GM23248 (cell line): ENCODE results near the gene GEMIN5. TPM values are rescaled to one million over a fixed set of nuclear protein-coding genes. Genes with fewer than 3 reads are reported as not detected.
A peak's percentile ranks its signal among the peaks of the same experiment; 100 is the strongest.

ENCODE experiments used
- DNase-seq: peaks from one replicate; pipeline ENCODE4 v3.0.0-alpha.2; 2015
- H2AFZ ChIP-seq: fragments of 200-600 bp; sonication (generic); 2 replicates; pipeline ENCODE4 v1.6.1; 2016; ENCODE audit warnings: antibody characterized with exemption
- H3F3A ChIP-seq: fragments of 200-600 bp; sonication (generic); 2 replicates; pipeline ENCODE4 v1.6.1; 2016; ENCODE audit warnings: mild to moderate bottlenecking, antibody characterized with exemption, mixed run types; ENCODE audit not compliant: insufficient read depth
- H3K27ac ChIP-seq: fragments of 200-600 bp; sonication (generic); 2 replicates; pipeline ENCODE4 v1.5.1; 2016; ENCODE audit warnings: mild to moderate bottlenecking
- H3K27me3 ChIP-seq: fragments of 200-600 bp; sonication (generic); replicated peaks from 2 replicates; pipeline ENCODE4 v1.6.1; 2016; ENCODE audit warnings: mild to moderate bottlenecking; ENCODE audit not compliant: insufficient read depth
- H3K36me3 ChIP-seq: fragments of 200-600 bp; sonication (generic); 2 replicates; pipeline ENCODE4 v1.6.1; 2016; ENCODE audit warnings: low read depth, mild to moderate bottlenecking
- H3K4me1 ChIP-seq: fragments of 200-600 bp; sonication (generic); 2 replicates; pipeline ENCODE4 v1.6.1; 2016; ENCODE audit warnings: mild to moderate bottlenecking; ENCODE audit not compliant: insufficient read depth
- H3K4me2 ChIP-seq: fragments of 200-600 bp; sonication (generic); one replicate; pipeline ENCODE4 v1.6.1; 2016; ENCODE audit warnings: mild to moderate bottlenecking; ENCODE audit not compliant: unreplicated experiment
- H3K4me3 ChIP-seq: fragments of 200-600 bp; sonication (generic); 2 replicates; pipeline ENCODE4 v1.5.1; 2016; ENCODE audit warnings: mild to moderate bottlenecking
- H3K79me2 ChIP-seq: fragments of 200-600 bp; sonication (generic); 2 replicates; pipeline ENCODE4 v1.6.1; 2016; ENCODE audit warnings: mild to moderate bottlenecking; ENCODE audit not compliant: insufficient read depth
- H3K9ac ChIP-seq: fragments of 200-600 bp; sonication (generic); 2 replicates; pipeline ENCODE4 v1.6.1; 2016; ENCODE audit warnings: mild to moderate bottlenecking
- H3K9me2 ChIP-seq: fragments of 200-600 bp; sonication (generic); 2 replicates; pipeline ENCODE4 v1.6.1; 2016; ENCODE audit warnings: mixed run types, mild to moderate bottlenecking, moderate library complexity; ENCODE audit not compliant: insufficient read depth
- H3K9me3 ChIP-seq: fragments of 200-600 bp; sonication (generic); one replicate; pipeline ENCODE4 v1.6.1; 2017; ENCODE audit warnings: low read depth
- H4K20me1 ChIP-seq: fragments of 200-600 bp; sonication (generic); 2 replicates; pipeline ENCODE4 v1.6.0; 2016; ENCODE audit not compliant: insufficient read depth
- EZH2 ChIP-seq: fragments of 200-600 bp; sonication (generic); IDR thresholded peaks from 2 replicates; pipeline ENCODE4 v1.6.1; 2018; ENCODE audit warnings: antibody characterized with exemption, mild to moderate bottlenecking; ENCODE audit not compliant: insufficient read depth, poor library complexity, severe bottlenecking
- EZH2phosphoT487 ChIP-seq: fragments of 200-600 bp; sonication (generic); IDR thresholded peaks from 2 replicates; pipeline ENCODE4 v1.6.1; 2018; ENCODE audit warnings: antibody characterized with exemption, moderate library complexity, mild to moderate bottlenecking, low read depth; ENCODE audit not compliant: insufficient read depth
- WGBS, 2 experiments: methylation state at CpG; one replicate each; pipeline ENCODE4 v1.1.6; 2015 to 2017; ENCODE audit warnings: low lambda C conversion rate in 2 of 2, low coverage in 1 of 2; ENCODE audit errors: missing lambda C conversion rate in 2 of 2; 5-methylcytosine and 5-hydroxymethylcytosine counted together
- in situ Hi-C: fragments of 300-500 bp; cut with MboI; formaldehyde crosslinking; loops from 2 replicates; pipeline ENCODE4 v1.15.0; 2020
- polyA plus RNA-seq: library from polyadenylated mRNA; unstranded; fragments of >200 nt; fragmentation: Nextera tagmentation; extraction: Ambion mirVana; gene quantifications from 2 replicates; pipeline ENCODE4 v1.2.1, GENCODE V29; 2016
- total RNA-seq: library from RNA; depleted of rRNA; stranded (reverse); fragments of >200 nt; shearing (Covaris generic); gene quantifications from 2 replicates; pipeline ENCODE4 v1.2.3, GENCODE V29; 2014

Gene GEMIN5
- total and polyA plus RNA-seq, 2 experiments from 2014 or later: 9.1 to 13.8 TPM

DNA sequence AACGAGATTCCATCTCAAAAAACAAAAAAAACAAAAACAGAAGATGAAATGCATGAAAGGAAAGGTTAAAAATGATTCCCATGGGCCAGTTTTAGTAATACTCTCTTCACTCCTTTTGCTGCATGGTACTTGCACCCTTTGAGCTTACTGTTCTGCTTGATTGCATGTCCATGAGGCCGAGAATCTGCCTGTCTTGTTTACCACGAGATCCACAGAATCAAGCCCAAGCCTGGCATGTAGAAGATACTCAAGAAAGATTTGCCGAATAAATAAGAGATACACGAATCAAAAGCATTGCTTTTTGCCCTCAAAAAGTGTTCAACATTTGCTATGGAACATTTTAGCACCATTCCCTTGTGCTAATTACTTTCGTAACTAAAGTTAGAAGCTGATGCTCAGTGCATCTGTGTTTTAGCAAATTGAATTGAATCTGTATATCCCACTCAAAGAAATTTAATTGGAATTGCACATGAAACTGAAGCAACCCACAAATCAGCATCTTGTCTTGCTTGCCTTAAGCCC lies 88.7 kb downstream of the GEMIN5 start:
- 13 to 15% methylated on average over 6 of the region's 6 CpGs for WGBS, 2 experiments
- Histone ChIP-seq H3K4me3 (peak overlapping the region; percentile 76), H3K4me2 (peak overlapping the region; percentile 90)

DNA sequence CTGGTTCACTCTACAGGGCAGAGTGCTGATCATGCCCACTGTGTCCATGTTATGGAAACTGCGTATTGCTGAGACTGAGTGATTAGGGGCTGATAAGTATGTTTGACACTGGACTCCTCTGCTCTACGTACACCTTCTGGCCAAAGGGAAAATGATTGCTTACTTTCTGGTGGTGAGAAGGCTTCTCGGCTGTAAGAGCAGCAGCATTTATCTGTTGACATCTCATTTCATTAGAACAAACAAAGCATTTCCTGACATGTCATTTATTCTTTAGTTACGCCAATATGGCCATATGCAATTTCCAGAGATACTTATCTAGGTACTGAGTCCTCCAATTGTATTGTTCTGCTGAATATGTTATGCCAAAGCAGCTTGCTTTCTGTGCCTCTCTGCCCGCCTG lies 93.2 kb downstream of the GEMIN5 start:
- Histone ChIP-seq H3K9me2 (no peaks in the 10 kb centered on the region), H2AFZ (no peak overlapping the region), H3K4me1 (peaks cover 10% of the 10 kb centered on the region), H4K20me1 (no peaks in the 10 kb centered on the region), H3K79me2 (peaks cover 15% of the 10 kb centered on the region; the same call in 1 of the 2 replicates), H3K4me2 (no peak overlapping the region), H3F3A (peaks cover 10% of the 10 kb centered on the region), H3K27ac (no peak overlapping the region), H3K9ac (no peak overlapping the region), H3K4me3 (no peak overlapping the region), H3K9me3 (no peaks in the 10 kb centered on the region), H3K36me3 (no peaks in the 10 kb centered on the region), H3K27me3 (no peaks in the 10 kb centered on the region)
- in situ Hi-C loops: no loop called here
- TF ChIP-seq EZH2phosphoT487 (no peak), EZH2 (no peak)
- no peak for DNase-seq
- 82 to 89% methylated on average over 5 of the region's 5 CpGs for WGBS, 2 experiments

More for the DNA sequence above, 88.7 kb downstream of the GEMIN5 start:
- H3F3A ChIP-seq: peaks cover 26% of the 10 kb centered on the region
- H3K27ac ChIP-seq: peak overlapping the region; percentile 87
- no peak for DNase-seq
- peaks cover 20% of the 10 kb centered on the region for H3K4me1 ChIP-seq
- no peaks in the 10 kb centered on the region for H4K20me1 ChIP-seq
- H3K9me3 ChIP-seq: no peaks in the 10 kb centered on the region
- H2AFZ ChIP-seq: peak overlapping the region; percentile 98
- H3K79me2 ChIP-seq: peaks cover 15% of the 10 kb centered on the region; the same call in 1 of the 2 replicates
- H3K9ac ChIP-seq: peak overlapping the region; percentile 79
- no peaks in the 10 kb centered on the region for H3K9me2 ChIP-seq
- no peaks in the 10 kb centered on the region for H3K36me3 ChIP-seq
- H3K27me3 ChIP-seq: no peaks in the 10 kb centered on the region
- in situ Hi-C loops: no loop called here
- no peak for TF ChIP-seq EZH2phosphoT487
- no peak for TF ChIP-seq EZH2

DNA sequence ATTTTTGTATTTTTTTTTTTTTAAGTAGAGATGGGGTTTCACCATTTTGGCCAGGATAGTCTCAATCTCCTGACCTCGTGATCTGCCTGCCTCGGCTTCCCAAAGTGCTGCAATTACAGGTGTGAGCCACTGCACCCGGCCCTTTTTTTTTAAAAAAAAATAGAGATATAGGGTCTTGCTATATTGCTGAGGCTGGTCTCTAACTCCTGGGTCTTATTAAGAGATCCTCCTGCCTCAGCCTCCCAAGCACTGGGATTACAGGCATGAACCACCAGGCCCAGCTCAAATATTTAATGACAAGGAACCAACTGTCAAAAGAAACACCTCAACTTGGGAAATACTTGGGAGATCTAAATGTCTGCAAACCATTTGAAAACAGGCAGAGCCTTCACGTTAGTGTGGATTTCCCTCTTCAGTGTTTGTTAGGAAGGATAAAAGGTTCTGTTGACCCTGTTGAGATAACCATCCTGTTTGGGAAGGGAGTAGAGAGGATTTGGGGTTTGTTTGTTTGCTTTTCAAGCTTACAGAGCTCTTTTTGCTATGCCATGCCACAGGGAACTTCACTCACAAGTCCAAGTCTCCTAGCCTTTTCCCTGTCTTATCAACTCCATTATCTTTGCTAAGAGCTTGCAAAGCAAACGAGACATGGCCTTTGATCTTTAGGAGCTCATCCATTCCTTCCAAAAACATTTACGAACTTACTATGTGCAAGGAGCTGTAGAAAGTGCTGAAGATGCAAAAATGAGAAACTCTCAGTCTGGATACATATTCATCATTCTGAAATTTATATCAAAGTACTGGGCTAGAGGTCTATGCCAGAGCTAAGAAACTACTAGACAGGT lies 95.1 kb downstream of the GEMIN5 start:
- Histone ChIP-seq H3K4me1 (no peaks in the 10 kb centered on the region), H3K4me2 (no peak overlapping the region), H3K9me3 (no peaks in the 10 kb centered on the region), H3F3A (no peaks in the 10 kb centered on the region), H3K79me2 (peaks cover 5% of the 10 kb centered on the region; the same call in 1 of the 2 replicates), H2AFZ (no peak overlapping the region), H3K36me3 (no peaks in the 10 kb centered on the region), H3K27me3 (no peaks in the 10 kb centered on the region), H3K4me3 (no peak overlapping the region), H3K9ac (no peak overlapping the region), H4K20me1 (no peaks in the 10 kb centered on the region), H3K27ac (no peak overlapping the region), H3K9me2 (no peaks in the 10 kb centered on the region)
- WGBS, 2 experiments: 86 to 91% methylated on average over 6 of the region's 6 CpGs
- TF ChIP-seq EZH2phosphoT487: no peak
- TF ChIP-seq EZH2: no peak
- in situ Hi-C loops: no loop called here
- no peak for DNase-seq

DNA sequence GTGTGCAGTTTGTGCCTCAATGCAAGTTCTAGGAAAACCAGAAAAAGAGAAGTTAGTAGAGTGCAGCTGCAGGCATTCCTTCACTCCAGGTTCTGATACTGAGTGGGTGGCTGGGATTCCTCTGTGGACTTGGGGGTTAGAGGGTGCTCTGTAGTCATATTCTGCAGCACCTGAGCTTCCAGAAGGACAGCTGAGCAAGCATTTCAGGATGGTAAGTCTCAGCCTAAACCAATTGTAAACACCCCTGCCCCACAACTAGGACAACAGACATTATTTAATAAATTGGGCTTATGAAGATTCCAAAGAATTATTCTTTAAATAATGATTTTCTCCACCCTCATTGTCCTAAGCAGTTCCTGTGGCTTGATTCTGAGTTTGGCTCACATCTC lies 96.7 kb downstream of the GEMIN5 start:
- in situ Hi-C loops: no loop called here
- H3K9me2 ChIP-seq: no peaks in the 10 kb centered on the region
- H3K36me3 ChIP-seq: no peaks in the 10 kb centered on the region
- H3K27ac ChIP-seq: no peak overlapping the region
- H3K79me2 ChIP-seq: no peaks in the 10 kb centered on the region
- H3F3A ChIP-seq: peaks cover under 1% of the 10 kb centered on the region; the same call in 1 of the 2 replicates
- no peak overlapping the region for H3K4me3 ChIP-seq
- DNase-seq: no peak
- no peak for TF ChIP-seq EZH2
- TF ChIP-seq EZH2phosphoT487: no peak
- H4K20me1 ChIP-seq: no peaks in the 10 kb centered on the region
- no peak overlapping the region for H3K4me2 ChIP-seq
- no peaks in the 10 kb centered on the region for H3K9me3 ChIP-seq
- H2AFZ ChIP-seq: no peak overlapping the region
- no peaks in the 10 kb centered on the region for H3K27me3 ChIP-seq
- no peaks in the 10 kb centered on the region for H3K4me1 ChIP-seq
- no peak overlapping the region for H3K9ac ChIP-seq
